CD4-positive, alpha-beta T cell (primary cell): ENCODE measurements around the gene DEGS2. TPM values are rescaled to one million over a fixed set of nuclear protein-coding genes. Genes with fewer than 3 reads are reported as not detected.

Source experiments
- ATAC-seq: fragments of 200-7000 bp; cut with Tn5 transposase; one replicate; pipeline ENCODE4 v1.10.0; 2022; ENCODE audit warnings: mild to moderate bottlenecking; ENCODE audit not compliant: poor library complexity
- CTCF ChIA-PET: fragments of 350-600 bp; sonication (Branson Sonifier 250); formaldehyde crosslinking; loops from one replicate; lab custom pipeline; 2021; ENCODE audit warnings: antibody characterized with exemption, inconsistent platforms; lab: Charles Lee
- POLR2A ChIA-PET: fragments of 350-600 bp; sonication (Branson Sonifier 250); formaldehyde crosslinking; loops from one replicate; lab custom pipeline; 2021; ENCODE audit warnings: antibody characterized with exemption, inconsistent platforms; lab: Charles Lee
- DNase-seq, 14 experiments: peaks; one replicate each; pipeline ENCODE4 v3.0.0-alpha.2; 2013 to 2020; ENCODE audit warnings: mixed read lengths in 2 of 14
- H3K27ac ChIP-seq, 2 donors: one replicate each; pipeline versions ENCODE4 v1.5.1 to v1.7.0; 2013; ENCODE audit warnings: low read length in 2 of 2, low read depth in 1 of 2, mild to moderate bottlenecking in 1 of 2
- H3K27me3 ChIP-seq, 2 experiments: 1 replicate in 1 of 2; 2 replicates in 1 of 2; pipeline versions ENCODE4 v1.6.1 to v1.7.0; 2013; ENCODE audit warnings: low read length in 2 of 2, control low read depth in 1 of 2, mild to moderate bottlenecking in 1 of 2, moderate library complexity in 1 of 2; ENCODE audit not compliant: insufficient read depth in 2 of 2, control insufficient read depth in 1 of 2
- H3K36me3 ChIP-seq: one replicate; pipeline ENCODE4 v1.6.1; 2013; ENCODE audit warnings: low read length, control low read depth; ENCODE audit not compliant: insufficient read depth
- H3K4me1 ChIP-seq: one replicate; pipeline ENCODE4 v1.6.1; 2013; ENCODE audit warnings: low read length, control low read depth; ENCODE audit not compliant: insufficient read depth
- H3K4me3 ChIP-seq: one replicate; pipeline ENCODE4 v1.5.1; 2013; ENCODE audit warnings: mild to moderate bottlenecking, low read length, moderate library complexity
- H3K9me3 ChIP-seq, 2 experiments: 1 replicate in 1 of 2; 2 replicates in 1 of 2; pipeline versions ENCODE4 v1.6.1 to v1.7.0; 2013; ENCODE audit warnings: low read length in 2 of 2, mild to moderate bottlenecking in 2 of 2, control low read depth in 1 of 2, moderate library complexity in 1 of 2; ENCODE audit not compliant: control insufficient read depth in 1 of 2, insufficient read depth in 1 of 2
- H3K27ac Mint-ChIP-seq: one replicate; pipeline ENCODE4 v1.8.0; 2020; ENCODE audit warnings: mixed read lengths
- H3K27me3 Mint-ChIP-seq: one replicate; pipeline ENCODE4 v1.8.0; 2021; ENCODE audit warnings: mixed read lengths
- H3K36me3 Mint-ChIP-seq: one replicate; pipeline ENCODE4 v1.8.0; 2021; ENCODE audit warnings: low read depth, mixed read lengths
- H3K4me1 Mint-ChIP-seq: one replicate; pipeline ENCODE4 v1.8.0; 2021; ENCODE audit warnings: low read depth, mixed read lengths
- H3K4me3 Mint-ChIP-seq: one replicate; pipeline ENCODE4 v1.8.0; 2020; ENCODE audit warnings: mild to moderate bottlenecking, mixed read lengths
- H3K9me3 Mint-ChIP-seq: one replicate; pipeline ENCODE4 v1.8.0; 2020; ENCODE audit warnings: mixed read lengths
- CTCF ChIP-seq: fragments of 200-600 bp; IDR thresholded peaks from one replicate; pipeline ENCODE4 v1.8.0; 2022; ENCODE audit warnings: antibody characterized with exemption, mild to moderate bottlenecking
- intact Hi-C, 2 experiments: fragments of 100-400 bp; cut with DNase I in 1 of 2; cut with micrococcal nuclease in 1 of 2; formaldehyde crosslinking; loops; one replicate each; pipeline versions ENCODE4 v1.15.1 to v1.9.0; 2023 to 2025; cut with DNase I, micrococcal nuclease
- total RNA-seq, 174 experiments: library from RNA in 2 of 174; stranded (reverse) in 2 of 174; gene quantifications; one replicate each; pipeline ENCODE4 v1.2.3 and lab custom pipeline; 2021 to 2026

Gene DEGS2
- total RNA-seq, 2 experiments from 2014 or later, result 0.11 TPM; not detected in 1

DNA sequence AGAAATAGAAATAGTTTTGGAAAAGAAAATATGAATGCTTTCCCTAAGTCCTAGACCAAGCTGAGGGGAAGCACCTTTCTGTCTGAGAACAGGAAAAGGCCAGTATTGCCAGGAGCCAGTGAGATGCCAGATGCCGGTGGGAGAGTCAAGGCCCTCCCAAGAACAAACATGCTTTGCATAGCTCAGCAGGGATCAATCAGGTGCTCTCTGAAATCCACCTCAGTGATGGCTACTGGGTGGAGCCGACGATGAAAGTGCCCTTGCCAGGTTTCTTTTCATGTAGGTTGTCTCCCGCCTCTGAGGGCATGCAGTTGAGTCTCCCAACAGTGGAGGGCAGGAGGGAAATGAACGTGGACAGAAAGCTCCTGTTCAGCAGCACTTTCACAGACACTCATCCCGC lies 28.3 kb downstream of the DEGS2 start:
- Histone ChIP-seq H3K4me1 (no peaks in the 10 kb centered on the region), H3K9me3 (no peaks in the 10 kb centered on the region), H3K27ac (peak overlapping the region in 1 of 2 donors; percentile 30), H3K36me3 (peaks cover 99% of the 10 kb centered on the region), H3K27me3 (no peaks in the 10 kb centered on the region), H3K4me3 (no peak overlapping the region)
- ChIA-PET POLR2A (interaction anchor here (0.7 to 2.0 kb wide), 3 partner anchors 9 to 13 kb away, joined by 3 to 7 read pairs (median 4); no protein-coding TSS in a partner anchor), CTCF (interaction anchor here (1.0 to 1.4 kb wide), 2 partner anchors 13 to 61 kb away, joined by 3 read pairs; no protein-coding TSS in a partner anchor)
- ATAC-seq (no peak), DNase-seq (no peak)
- intact Hi-C loops, result no loop called here
- H3K4me3 Mint-ChIP-seq, result no peak overlapping the region
- TF ChIP-seq CTCF, result no peak
- peaks cover 96% of the 10 kb centered on the region for H3K36me3 Mint-ChIP-seq
- peak overlapping the region; percentile 64 for H3K27ac Mint-ChIP-seq
- H3K9me3 Mint-ChIP-seq, result no peaks in the 10 kb centered on the region
- no peaks in the 10 kb centered on the region for H3K27me3 Mint-ChIP-seq
- H3K4me1 Mint-ChIP-seq, result no peaks in the 10 kb centered on the region

- no peak for TF ChIP-seq CTCF
- ATAC-seq, result no peak
- ChIA-PET CTCF (interaction anchor here (1.0 to 1.4 kb wide), 2 partner anchors 12 to 62 kb away, joined by 3 read pairs; no protein-coding TSS in a partner anchor), POLR2A (interaction anchor here (2.0 kb wide), 1 partner anchor 12 kb away, joined by 7 read pairs; no protein-coding TSS in a partner anchor)
- Histone ChIP-seq H3K27me3 (no peaks in the 10 kb centered on the region), H3K4me3 (no peak overlapping the region), H3K36me3 (peaks cover 99% of the 10 kb centered on the region), H3K4me1 (no peaks in the 10 kb centered on the region), H3K9me3 (no peaks in the 10 kb centered on the region), H3K27ac (peak overlapping the region in 1 of 2 donors; percentile 4)
- H3K27ac Mint-ChIP-seq, result peak overlapping the region; percentile 36
- DNase-seq, result no peak
- H3K4me3 Mint-ChIP-seq, result no peak overlapping the region
- no peaks in the 10 kb centered on the region for H3K9me3 Mint-ChIP-seq
- H3K27me3 Mint-ChIP-seq, result no peaks in the 10 kb centered on the region
- intact Hi-C loops, result no loop called here
- H3K4me1 Mint-ChIP-seq, result no peaks in the 10 kb centered on the region
- peaks cover 96% of the 10 kb centered on the region for H3K36me3 Mint-ChIP-seq
Measured at GRCh38 chr14:100130521-100130920, 28.9 kb downstream of the DEGS2 start.

GRCh38 chr14:100129161-100129589 lies 30.3 kb downstream of the DEGS2 start:
- H3K4me3 Mint-ChIP-seq, result no peak overlapping the region
- H3K27me3 Mint-ChIP-seq, result no peaks in the 10 kb centered on the region
- CTCF ChIA-PET, result no interaction called here
- TF ChIP-seq CTCF, result no peak
- H3K9me3 ChIP-seq, result no peaks in the 10 kb centered on the region
- no peak for DNase-seq
- H3K27ac ChIP-seq, result peak overlapping the region in 1 of 2 donors; percentile 10
- H3K36me3 ChIP-seq, result peaks cover 98% of the 10 kb centered on the region
- no peaks in the 10 kb centered on the region for H3K9me3 Mint-ChIP-seq
- POLR2A ChIA-PET, result interaction anchor here (0.9 to 1.1 kb wide), 3 partner anchors 11 to 17 kb away, joined by 3 to 4 read pairs (median 3); no protein-coding TSS in a partner anchor
- H3K4me1 ChIP-seq, result no peaks in the 10 kb centered on the region
- H3K27ac Mint-ChIP-seq, result peak overlapping the region; percentile 36
- ATAC-seq, result no peak
- peaks cover 96% of the 10 kb centered on the region for H3K36me3 Mint-ChIP-seq
- no peaks in the 10 kb centered on the region for H3K27me3 ChIP-seq
- no peak overlapping the region for H3K4me3 ChIP-seq
- intact Hi-C loops, result no loop called here
- H3K4me1 Mint-ChIP-seq, result no peaks in the 10 kb centered on the region
